Sigmoid colon (tissue), 4 donors: ENCODE measurements around the gene JKAMP.

Experiments used
- CTCF ChIP-seq, 4 experiments: fragments of 450-650 bp in 3 of 4; fragments of 200-600 bp in 1 of 4; IDR thresholded peaks; one replicate each; pipeline ENCODE4 v1.5.1; 2016 to 2019; ENCODE audit warnings: antibody characterized with exemption in 4 of 4, mild to moderate bottlenecking in 3 of 4, moderate library complexity in 2 of 4
- EP300 ChIP-seq, 4 donors: sonication (generic); formaldehyde crosslinking; IDR thresholded peaks; one replicate each; pipeline ENCODE4 v1.6.1; 2017; ENCODE audit warnings: antibody characterized with exemption in 4 of 4
- POLR2A ChIP-seq, 2 donors: fragments of 450-650 bp; IDR thresholded peaks; one replicate each; pipeline ENCODE4 v1.6.1; 2016; ENCODE audit warnings: antibody characterized with exemption in 2 of 2, mild to moderate bottlenecking in 2 of 2, moderate library complexity in 2 of 2
- POLR2AphosphoS5 ChIP-seq, 4 donors: sonication (generic); formaldehyde crosslinking; IDR thresholded peaks; one replicate each; pipeline ENCODE4 v1.6.1; 2017; ENCODE audit warnings: antibody characterized with exemption in 4 of 4

- no peak for TF ChIP-seq CTCF (IDR thresholded peaks at IDR 0.05)
- no peak for TF ChIP-seq POLR2A (IDR thresholded peaks at IDR 0.05)
- TF ChIP-seq EP300 (IDR thresholded peaks at IDR 0.05), result no peak
- TF ChIP-seq POLR2AphosphoS5 (IDR thresholded peaks at IDR 0.05), result no peak
Observed at GRCh38 chr14:59435987-59436386, 48.3 kb upstream of the JKAMP start.
